LNCAP (cell line): ENCODE results near the gene CCDC92B.

Experiments
- CTCF ChIP-seq: fragments of 450-650 bp; IDR thresholded peaks from 2 replicates; pipeline ENCODE4 v1.5.1; 2017; ENCODE audit warnings: mild to moderate bottlenecking

Gene CCDC92B

GRCh38 chr17:2713881-2714280 lies 35.6 kb downstream of the CCDC92B start:
- TF ChIP-seq CTCF: no peak

DNA sequence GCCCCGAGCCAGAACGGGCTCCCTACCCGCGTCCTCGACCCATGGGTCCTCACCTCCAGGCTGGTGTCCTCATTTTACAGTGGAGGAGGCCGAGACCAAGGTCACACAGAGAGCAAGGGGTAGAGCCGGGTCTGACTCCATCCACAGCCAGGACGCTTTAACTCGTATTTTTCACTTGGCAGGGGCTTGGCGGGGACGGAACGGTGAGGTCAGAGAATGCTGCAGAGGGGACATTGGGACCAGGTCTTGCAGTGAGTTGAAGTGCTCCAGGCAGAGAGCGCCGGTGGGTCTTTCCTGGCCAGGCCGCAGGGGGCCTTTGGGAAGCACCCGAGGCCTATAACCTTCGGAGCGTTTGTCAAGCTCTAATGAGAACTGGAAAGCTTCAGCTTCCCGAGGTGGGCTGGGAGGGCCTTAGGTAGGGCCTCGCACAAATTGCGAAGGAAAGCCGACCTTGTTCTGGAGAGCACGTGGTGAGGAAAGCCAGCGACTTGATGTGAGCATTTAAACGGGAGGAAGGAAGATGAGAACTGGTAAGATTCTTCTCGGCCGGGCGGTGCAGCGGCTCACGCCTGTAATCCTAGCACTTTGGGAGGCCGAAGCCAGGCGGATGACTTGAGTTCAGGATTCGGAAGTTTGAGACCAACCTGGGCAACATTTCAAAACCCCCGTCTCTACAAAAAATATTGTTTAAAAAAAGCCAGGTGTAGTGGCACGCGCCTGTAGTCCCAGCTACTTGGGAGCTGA lies 37.0 kb downstream of the CCDC92B start:
- TF ChIP-seq CTCF: no peak

DNA sequence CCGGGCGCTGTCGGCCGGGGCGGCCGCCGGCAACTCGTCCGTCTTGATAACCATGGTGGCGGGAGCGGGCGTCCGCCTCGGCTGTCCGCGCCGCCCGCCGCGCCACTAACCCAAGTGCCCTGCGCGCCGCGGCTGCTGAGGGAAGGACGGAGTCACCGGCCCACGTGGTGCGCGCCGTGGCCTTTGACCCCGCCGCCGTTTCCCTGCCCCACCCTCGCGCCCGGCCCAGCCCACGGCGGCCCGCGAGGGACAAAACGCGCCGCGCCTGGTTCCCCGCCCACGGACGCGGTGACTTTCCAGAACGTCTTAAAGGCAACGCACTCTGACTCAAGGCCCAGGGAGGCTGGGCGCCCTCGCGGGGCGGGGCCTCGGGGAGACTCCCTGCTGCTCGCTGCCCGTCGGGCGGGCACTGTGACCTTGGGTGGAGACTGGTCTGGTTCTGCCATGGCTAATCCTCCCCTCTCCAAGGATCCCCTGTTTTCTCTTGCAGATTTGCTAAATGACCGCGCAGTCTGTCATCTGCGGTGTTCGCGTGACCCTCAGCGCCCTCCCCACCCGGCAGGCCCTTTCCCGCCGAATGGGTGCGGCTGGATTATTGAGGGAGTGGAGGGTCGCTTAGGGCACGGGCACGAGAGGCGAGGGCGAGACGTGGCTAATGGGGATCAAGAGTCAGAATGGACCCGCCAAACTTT lies 37.7 kb downstream of the CCDC92B start, which contains the start of gene CLUH:
Gene CLUH, minus strand, starts transcription at position 157 of the 692 bp plus-strand sequence. Its CDS starts 103 bp downstream, at position 54.
- TF ChIP-seq CTCF: no peak

DNA sequence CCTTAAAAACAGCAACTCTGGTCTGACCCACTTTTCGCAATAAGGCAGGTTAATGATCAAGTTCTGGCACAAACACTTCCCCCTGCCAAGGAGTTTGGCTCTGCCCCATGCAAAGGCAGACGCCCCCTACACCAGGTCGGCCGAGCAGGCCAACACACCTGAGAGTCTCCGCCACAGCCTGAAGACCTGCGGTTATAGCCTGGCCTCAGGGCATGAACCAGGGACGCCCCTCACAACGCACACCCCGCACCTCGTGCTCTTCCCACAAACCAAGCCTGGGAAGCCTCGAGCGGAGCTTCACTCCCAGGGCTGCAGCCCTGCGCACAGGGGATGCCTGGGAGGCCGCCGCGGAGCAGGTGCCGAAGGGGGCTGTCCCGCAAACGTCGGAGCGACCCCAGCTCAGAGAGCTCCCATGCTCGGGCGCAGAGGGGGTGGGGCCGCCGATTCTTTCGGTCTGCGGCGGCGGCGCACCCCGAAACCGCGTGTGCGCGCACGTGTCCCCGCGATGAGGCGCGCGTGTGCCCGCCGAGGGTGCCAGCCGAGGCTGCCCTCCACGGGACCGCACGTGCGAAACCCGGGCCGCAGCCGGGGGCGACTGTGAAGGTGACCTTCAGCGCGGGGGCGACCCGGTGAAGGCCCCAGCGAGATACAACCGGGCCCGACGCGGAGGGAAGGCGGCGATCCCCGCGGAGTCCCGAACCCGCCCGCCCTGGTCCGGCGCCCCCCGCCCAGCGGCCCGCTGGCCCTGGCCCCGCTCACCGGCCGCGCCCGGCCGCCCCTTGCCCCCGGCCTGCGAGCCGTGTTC lies 38.4 kb downstream of the CCDC92B start:
- TF ChIP-seq CTCF: no peak

DNA sequence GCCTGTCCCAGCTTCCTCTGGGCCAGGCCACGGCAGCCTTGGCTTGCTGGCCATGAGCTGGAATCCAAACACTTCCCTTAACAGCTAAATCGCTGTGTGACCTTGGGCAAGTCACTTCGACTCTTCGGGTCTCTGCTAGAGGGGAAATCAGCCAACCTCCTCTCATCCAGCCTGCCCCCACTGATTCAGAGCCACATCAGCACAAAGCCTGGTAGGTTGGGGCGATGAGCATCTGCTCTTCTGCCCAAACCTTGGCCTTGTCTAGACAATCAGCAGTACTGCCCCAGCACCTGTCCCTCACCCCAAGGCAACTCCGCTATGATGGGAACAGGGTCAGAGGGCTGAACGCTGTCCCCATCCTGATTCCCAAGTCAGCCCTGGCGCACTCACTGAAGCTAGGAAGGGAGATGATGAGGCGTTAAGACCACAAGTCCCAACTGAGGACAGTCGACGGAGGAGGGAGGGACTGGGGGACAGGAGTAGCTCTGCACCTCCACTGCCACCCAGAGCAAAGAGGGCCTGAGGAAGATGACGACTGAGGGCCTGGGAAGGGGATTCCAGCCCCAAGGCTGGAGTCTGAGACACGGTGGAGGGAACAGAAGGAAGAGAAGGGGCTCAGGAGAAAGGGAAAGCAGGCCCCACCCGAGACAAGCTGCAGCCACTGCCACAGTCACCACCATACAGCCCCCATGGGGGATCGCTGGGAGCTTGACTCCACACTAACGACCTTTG lies 39.2 kb downstream of the CCDC92B start:
- no peak for TF ChIP-seq CTCF

GRCh38 chr17:2709183-2709661 lies 40.2 kb downstream of the CCDC92B start:
- TF ChIP-seq CTCF: no peak
